HFFc6 (cell line): ENCODE measurements around the gene MST1R. TPM values are rescaled to one million over a fixed set of nuclear protein-coding genes. Genes with fewer than 3 reads are reported as not detected.

Source experiments
- DNase-seq: peaks from one replicate; pipeline ENCODE4 v3.0.0-alpha.2; 2018
- H3K27ac Mint-ChIP-seq: 2 replicates; pipeline ENCODE4 v1.8.0; 2020; ENCODE audit warnings: mild to moderate bottlenecking, mixed read lengths
- H3K27me3 Mint-ChIP-seq: 2 replicates; pipeline ENCODE4 v1.8.0; 2021; ENCODE audit warnings: mild to moderate bottlenecking, moderate library complexity, mixed read lengths; ENCODE audit not compliant: insufficient read depth
- H3K36me3 Mint-ChIP-seq: 2 replicates; pipeline ENCODE4 v1.8.0; 2021; ENCODE audit warnings: low read depth, mixed read lengths
- H3K4me1 Mint-ChIP-seq: 2 replicates; pipeline ENCODE4 v1.8.0; 2020; ENCODE audit warnings: low read depth, mixed read lengths
- H3K4me3 Mint-ChIP-seq: 2 replicates; pipeline ENCODE4 v1.8.0; 2020; ENCODE audit warnings: mild to moderate bottlenecking, moderate library complexity, mixed read lengths
- H3K9me3 Mint-ChIP-seq: 2 replicates; pipeline ENCODE4 v1.8.0; 2020; ENCODE audit warnings: mild to moderate bottlenecking, mixed read lengths
- CTCF ChIP-seq: fragments of 200-600 bp; sonication (generic); IDR thresholded peaks from 2 replicates; pipeline ENCODE4 v1.5.0; 2021; ENCODE audit warnings: antibody characterized with exemption, mild to moderate bottlenecking
- total RNA-seq, 6 experiments: library from RNA; stranded (reverse); fragmentation: NEBNext Ultra II Directional; extraction: Animal tissue kit (Norgen Biotek cat#: 25700); gene quantifications; 2 replicates in 1 of 6; 3 replicates in 5 of 6; pipeline ENCODE4 v1.2.3, GENCODE V29; 2021

MST1R gene
- total RNA-seq, 6 experiments from 2014 or later, result 0.34 to 1.1 (median 0.80) TPM

GRCh38 chr3:49873623-49874022 is 30.1 kb downstream of the MST1R start:
- Mint-ChIP-seq H3K36me3 (no peaks in the 10 kb centered on the region), H3K9me3 (no peaks in the 10 kb centered on the region), H3K4me1 (no peaks in the 10 kb centered on the region), H3K27ac (no peak overlapping the region), H3K27me3 (peaks cover 37% of the 10 kb centered on the region), H3K4me3 (no peak overlapping the region)
- TF ChIP-seq CTCF, result no peak
- no peak for DNase-seq

GRCh38 chr3:49872801-49873281 is 30.8 kb downstream of the MST1R start:
- no peak for DNase-seq
- H3K27me3 Mint-ChIP-seq, result peaks cover 38% of the 10 kb centered on the region
- no peak overlapping the region for H3K27ac Mint-ChIP-seq

GRCh38 chr3:49871531-49872153 is 32.0 kb downstream of the MST1R start:
- no peaks in the 10 kb centered on the region for H3K4me1 Mint-ChIP-seq
- H3K27ac Mint-ChIP-seq, result no peak overlapping the region
- no peak overlapping the region for H3K4me3 Mint-ChIP-seq
- H3K9me3 Mint-ChIP-seq, result no peaks in the 10 kb centered on the region
- DNase-seq, result no peak
- H3K36me3 Mint-ChIP-seq, result no peaks in the 10 kb centered on the region
- H3K27me3 Mint-ChIP-seq, result peaks cover 39% of the 10 kb centered on the region
- no peak for TF ChIP-seq CTCF

More at GRCh38 chr3:49872801-49873281, 30.8 kb downstream of the MST1R start:
- no peak overlapping the region for H3K4me3 Mint-ChIP-seq
- no peaks in the 10 kb centered on the region for H3K9me3 Mint-ChIP-seq
- TF ChIP-seq CTCF, result no peak
- no peaks in the 10 kb centered on the region for H3K36me3 Mint-ChIP-seq
- no peaks in the 10 kb centered on the region for H3K4me1 Mint-ChIP-seq

- Mint-ChIP-seq H3K4me3 (no peak within 1 kb of the TSS), H3K4me1 (no peaks in the 10 kb centered on the region), H3K27me3 (peaks cover 36% of the 10 kb centered on the region), H3K27ac (no peak within 1 kb of the TSS), H3K36me3 (no peaks in the 10 kb centered on the region), H3K9me3 (no peaks in the 10 kb centered on the region)
- DNase-seq, result no peak
- TF ChIP-seq CTCF, result no peak
Measured at GRCh38 chr3:49869525-49870126, 34.0 kb downstream of the MST1R start, which contains the start of gene CAMKV. CAMKV (minus strand) TSS chr3:49869906; CDS start chr3:49862388, 7,518 bp downstream.

- no peaks in the 10 kb centered on the region for H3K9me3 Mint-ChIP-seq
- no peak overlapping the region for H3K4me3 Mint-ChIP-seq
- no peak for TF ChIP-seq CTCF
- H3K4me1 Mint-ChIP-seq, result no peaks in the 10 kb centered on the region
- no peak overlapping the region for H3K27ac Mint-ChIP-seq
- H3K27me3 Mint-ChIP-seq, result peaks cover 33% of the 10 kb centered on the region
- no peaks in the 10 kb centered on the region for H3K36me3 Mint-ChIP-seq
- DNase-seq, result no peak
Measured at GRCh38 chr3:49868862-49869466, 34.7 kb downstream of the MST1R start.
